GM19240 (cell line): ENCODE data around the gene UPF1.

ENCODE experiments used
- DNase-seq: peaks from one replicate; pipeline ENCODE4 v3.0.0; 2011; ENCODE audit warnings: low spot score; ENCODE audit not compliant: insufficient read length

UPF1 gene

GRCh38 chr19:18831524-18832305, at the start of gene UPF1:
Gene UPF1, plus strand, starts transcription at chr19:18831959. Its CDS starts 251 bp downstream, at chr19:18832210.
- DNase-seq = peak; percentile 96

GRCh38 chr19:18782559-18783225, 49.1 kb upstream of the UPF1 start:
- DNase-seq = no peak

DNA sequence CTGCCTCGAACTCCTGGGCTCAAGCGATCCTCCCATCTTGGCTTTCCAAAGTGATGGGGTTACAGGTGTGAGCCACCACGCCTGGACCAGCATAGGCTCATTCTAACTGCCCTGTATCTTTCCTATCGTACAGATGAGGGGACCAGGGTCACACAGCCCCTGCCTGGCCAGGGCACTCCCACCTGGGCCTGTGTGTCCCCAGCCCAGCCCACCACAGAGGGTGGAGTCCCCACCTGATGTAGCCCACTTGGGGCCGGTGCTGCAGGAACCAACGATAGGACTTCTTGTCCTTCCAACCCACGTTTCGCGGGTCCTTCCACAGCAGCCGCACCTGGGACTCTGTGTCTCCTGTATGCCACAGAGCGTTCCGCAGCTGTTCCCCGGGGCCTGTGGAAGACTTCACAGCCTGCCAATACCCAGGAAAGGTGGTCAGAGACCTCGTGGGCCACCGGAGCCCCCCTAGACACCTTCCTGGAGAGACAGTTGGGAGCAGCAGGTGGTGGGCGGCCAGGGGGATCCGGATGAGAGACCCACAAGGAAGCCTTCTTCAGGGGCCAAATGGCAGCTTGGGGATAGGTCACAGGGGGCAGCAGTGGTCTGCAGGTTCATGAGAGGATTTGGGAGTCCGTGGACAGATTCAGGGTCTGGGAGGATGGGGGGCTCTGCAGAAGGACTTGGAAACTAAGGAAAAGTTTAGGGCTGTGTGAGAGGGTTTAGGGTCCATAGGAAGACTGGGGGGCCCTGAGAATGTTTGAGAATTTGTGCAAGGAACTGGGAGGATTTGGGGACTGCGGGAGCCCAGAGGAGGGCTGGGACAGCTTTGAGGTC, 47.6 kb upstream of the UPF1 start:
- no peak for DNase-seq

- DNase-seq = no peak
These were observed 47.0 kb upstream of the UPF1 start for GRCh38 chr19:18784786-18785120.

DNA sequence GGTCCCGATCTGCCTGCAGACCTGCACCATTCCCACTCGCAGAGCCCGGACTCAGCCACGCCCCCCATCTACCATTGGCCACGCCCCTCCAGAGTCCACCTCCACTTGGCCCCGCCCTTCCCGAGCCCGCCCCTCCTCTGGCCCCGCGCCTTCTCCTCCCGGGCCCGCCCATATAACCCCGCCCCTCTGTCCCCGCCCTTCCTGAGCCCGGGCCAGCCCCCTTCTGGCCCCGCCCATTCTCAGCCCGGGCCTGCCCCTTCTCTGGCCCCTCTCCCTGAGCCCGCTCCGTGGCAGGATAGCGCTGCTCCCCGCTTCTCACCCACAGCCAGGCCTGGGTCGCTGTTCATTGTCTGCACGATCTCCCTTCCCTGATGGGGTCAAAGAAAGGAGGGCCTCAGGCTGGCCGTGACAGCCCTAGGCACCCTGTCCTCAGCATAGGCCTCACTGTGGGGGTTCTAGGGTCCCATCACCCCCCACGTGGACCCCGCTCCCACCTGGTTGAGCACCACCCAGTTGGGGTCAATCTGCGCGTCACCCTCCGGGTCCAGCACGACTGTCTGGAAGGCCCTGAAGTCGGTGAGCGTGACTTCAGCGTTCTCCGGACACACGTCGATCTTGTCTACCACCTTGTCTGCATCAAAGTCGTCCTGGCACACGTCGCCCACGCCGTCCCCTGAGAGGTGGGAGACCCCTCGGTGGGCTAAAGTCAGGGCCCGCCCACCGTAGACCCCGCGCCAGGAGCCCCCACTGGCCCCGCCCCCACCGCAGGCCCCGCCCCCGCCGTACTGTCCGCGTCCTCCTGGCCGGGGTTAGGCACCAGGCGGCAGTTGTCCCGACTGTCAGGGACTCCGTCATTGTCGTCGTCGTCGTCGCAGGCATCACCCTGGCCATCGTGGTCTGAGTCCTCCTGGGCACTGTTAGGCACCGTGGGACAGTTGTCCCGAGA, 46.3 kb upstream of the UPF1 start:
- peak; percentile 81 for DNase-seq

DNA sequence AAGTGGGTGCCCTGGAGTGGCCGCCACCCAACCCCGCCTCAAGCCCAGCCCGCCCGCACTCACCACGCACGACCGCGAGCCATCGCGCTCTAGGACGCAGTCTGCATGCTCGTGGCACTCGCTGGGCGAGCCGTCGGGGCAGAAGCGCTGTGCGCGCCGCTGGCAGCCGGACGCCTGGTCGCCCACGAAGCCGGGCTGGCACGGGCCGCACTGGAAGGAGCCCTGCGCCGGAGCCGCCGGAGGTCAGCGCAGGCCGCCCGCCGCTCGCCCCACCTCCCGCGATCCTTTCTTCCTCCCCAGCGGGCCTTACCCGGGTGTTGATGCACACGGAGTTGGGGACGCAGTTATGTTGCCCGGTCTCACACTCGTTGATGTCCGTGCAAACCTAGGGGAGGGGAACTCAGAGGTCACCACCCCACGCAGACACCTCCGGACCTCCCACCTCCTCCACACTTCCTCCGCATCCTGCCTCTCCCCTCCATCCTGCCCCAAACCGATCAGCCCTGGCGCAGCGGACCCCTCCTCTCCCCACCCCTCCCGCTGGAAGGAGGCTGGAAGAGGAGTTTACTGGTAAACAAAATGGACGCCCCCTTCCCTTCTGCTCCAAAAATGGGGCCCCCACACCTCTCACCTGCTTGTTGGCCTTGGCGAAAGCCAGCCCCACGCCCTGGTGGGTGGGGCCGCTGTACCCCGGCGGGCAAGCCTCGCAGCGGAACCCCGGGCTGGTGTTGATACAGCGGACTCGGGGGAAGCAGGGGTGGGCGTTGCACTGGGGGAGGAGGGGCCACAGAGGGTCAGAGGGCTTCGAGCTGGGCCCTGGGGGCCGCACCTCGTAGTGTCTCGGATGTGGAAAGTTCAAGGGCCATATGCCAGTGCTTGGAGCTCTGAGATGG, 43.0 kb upstream of the UPF1 start:
- no peak for DNase-seq

DNA sequence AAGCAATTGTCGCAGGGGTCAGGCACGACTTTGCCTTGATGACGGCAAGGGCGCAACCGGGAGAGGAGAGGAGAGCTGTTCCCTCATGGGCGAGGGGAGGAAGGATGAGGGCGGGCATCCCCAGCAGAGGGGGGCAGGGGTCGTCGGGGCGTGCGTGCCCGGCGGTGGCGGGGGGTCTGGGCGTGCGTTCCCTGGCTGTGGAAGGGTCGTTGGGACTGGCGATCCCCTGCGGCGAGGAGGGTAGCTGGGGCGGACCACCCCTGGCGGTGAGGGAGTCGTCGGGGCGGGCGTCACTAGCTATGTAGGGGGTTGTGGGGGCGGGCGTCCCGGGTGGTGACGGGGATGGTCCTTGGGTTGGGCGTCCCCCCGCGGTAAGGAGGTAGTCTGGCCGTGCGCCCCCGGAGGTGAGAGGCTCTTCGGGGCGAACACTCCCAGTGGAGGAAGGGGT, 42.3 kb upstream of the UPF1 start:
- no peak for DNase-seq

- no peak for DNase-seq
These were observed 41.7 kb upstream of the UPF1 start for GRCh38 chr19:18789883-18790565.

DNA sequence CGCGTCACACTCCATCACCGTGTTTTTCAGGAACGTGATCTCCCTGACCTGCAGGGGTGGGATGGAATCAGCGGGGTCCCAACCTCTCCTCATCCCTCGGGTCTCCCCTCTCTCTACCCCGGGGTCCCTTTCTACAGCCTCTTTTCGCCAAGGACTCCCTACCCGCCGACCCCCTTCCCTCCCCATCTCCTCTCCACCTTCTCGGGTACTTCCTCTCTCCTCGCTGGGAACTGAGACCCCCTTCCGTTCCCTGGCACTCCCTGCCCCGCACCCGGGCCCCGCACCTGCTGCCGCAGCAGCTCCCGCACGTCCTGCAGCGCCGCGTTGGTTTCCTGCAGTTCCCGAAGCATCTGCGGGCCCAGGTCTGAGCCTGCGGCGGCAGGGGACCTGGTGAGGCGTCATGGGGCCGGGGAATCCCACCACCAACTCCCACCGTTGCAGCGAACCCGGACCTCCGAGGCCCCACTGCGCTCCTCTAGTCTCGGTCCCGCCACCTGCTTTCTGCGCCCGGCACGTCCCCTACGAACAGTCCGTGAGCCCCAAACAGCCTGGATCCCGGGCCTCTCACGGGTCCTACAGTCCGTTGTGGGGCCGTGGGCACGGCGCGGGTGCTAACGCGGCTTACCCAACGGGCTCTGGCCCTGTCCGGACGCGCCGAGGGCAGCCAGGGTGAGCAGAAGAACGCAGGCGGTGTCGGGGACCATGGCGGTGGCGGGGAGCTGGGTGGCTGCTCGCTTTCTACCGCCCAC, 41.0 kb upstream of the UPF1 start, which contains the start of gene COMP:
Gene COMP, minus strand, starts transcription at position 740 of the 749 bp plus-strand sequence. Its CDS starts 36 bp downstream, at position 704.
- no peak for DNase-seq

DNA sequence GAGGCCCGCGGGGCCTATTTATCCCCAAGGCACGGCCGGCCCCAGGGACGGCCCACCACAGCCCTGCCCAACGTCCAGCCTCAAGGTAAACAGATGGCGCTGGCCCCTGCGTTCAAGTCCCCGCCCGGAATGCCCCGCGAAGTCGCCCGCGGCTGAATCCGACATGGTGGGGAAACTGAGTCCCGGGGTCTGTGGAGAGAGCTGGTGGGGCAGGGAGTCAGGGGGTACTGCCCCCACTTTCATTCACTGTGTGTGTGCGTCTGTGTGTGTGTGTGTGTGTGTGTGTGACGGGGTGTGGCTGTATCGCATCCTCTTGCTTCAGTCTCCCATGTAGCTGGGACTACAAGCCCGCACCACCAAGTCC, 40.5 kb upstream of the UPF1 start:
- no peak for DNase-seq

- no peak for DNase-seq
These were observed 39.1 kb upstream of the UPF1 start for GRCh38 chr19:18792661-18793060.

DNA sequence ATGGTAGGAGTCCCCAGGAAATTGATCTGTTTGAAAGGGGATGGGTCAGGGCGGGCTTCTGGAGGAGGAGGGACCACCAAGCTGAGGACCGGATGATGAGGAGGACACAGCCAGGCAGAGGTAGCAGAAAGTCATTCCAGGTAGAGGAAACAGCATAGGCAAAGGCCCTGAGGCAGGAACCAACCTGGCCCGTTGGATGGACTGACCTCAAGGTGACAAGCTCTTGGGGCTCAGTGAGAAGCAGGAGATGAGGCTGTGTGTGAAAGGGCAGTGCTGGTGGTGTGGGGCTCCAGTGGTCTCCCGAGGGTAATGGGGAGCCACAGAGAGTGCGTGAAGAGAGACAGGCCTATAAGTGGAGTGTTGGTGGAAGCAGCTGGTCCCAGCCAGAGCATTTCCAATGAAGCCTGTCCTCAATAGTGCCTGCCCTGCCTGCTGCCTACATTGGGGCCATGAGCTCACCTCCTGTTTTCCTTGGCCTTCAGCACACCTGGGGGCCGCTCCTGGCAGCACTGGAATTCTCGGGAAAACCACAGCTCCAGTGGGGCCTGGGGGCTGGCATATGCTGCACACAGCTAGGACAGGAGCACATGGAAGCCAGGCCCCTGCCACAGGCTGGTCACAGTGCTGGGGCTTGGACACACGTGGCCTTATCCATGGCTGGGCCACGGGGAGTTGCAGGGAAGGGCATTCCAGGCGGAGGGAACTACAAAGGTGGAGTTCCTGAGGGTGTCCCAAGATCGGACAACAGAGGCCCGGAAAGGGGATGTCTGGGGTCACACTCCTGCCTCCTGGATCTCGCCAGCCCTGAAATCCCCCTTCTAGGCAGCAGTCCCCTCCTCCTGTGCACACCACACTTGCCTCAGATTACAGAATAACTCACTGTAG, 38.4 kb upstream of the UPF1 start:
- no peak for DNase-seq

GRCh38 chr19:18794029-18794313, 37.8 kb upstream of the UPF1 start:
- no peak for DNase-seq

GRCh38 chr19:18794692-18795091, 37.1 kb upstream of the UPF1 start:
- no peak for DNase-seq

DNA sequence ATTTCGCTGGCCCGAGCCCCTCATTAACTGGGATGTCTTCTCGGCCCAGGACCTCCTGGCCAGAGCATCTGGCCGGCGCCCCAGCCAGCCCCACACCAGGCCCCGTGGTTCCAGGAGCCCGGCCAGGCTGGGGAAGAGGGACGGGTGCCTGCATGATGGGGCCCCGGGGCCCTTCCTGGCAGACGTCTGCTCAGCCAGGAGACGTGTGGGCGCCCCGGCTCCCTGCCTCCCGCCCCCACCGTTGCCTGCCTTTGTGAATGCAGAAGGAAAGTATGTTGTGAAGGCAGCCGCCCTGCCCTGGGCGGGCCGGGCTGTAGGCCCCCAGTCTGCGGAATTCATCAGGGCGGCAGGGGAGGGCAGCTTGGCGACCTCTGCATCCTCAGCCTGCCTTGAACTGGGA, 36.2 kb upstream of the UPF1 start:
- DNase-seq = no peak

DNA sequence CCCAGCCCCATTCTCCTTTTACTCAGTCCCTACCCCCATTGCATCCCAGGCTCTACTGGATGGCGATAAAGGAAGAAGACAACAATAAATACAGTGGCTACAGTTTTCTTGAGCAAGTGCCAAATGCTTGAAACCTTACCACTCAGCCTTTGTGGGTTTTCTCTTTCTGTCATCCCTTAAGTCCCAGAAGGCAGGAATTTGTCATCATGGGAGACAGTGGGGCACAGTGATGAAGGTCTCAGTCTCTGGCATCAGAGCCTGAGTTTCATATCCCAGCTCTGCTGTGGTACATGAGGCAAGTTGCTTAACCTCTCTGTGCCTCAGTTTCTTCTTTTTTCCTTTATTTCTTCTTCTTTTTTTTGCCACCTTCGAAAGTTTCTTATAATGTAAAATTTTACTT, 35.5 kb upstream of the UPF1 start:
- DNase-seq = no peak

- DNase-seq = no peak
These were observed 33.1 kb upstream of the UPF1 start for GRCh38 chr19:18798384-18799352.
